ENCODE data around the gene CTNNBIP1. TPM values are rescaled to one million over a fixed set of nuclear protein-coding genes. Genes with fewer than 3 reads are reported as not detected.

CTNNBIP1 gene
- 7.8 to 12.9 TPM (median 12.0 TPM) in 5 replicates for total RNA-seq (2022; extraction: Qiagen RNA extraction)

GRCh38 chr1:9910076-9910422 lies at the start of gene CTNNBIP1:
Gene CTNNBIP1, minus strand, starts transcription at chr1:9910269. Its CDS starts 38,205 bp downstream, at chr1:9872064.

GRCh38 chr1:9942939-9943788 lies 33.1 kb upstream of the CTNNBIP1 start, which contains the start of the genes LZIC and NMNAT1:
Gene LZIC, minus strand, starts transcription at chr1:9943391. Its CDS starts 6,772 bp downstream, at chr1:9936619.
Gene NMNAT1, plus strand, starts transcription at chr1:9943475. Its CDS starts 28,599 bp downstream, at chr1:9972074.

DNA sequence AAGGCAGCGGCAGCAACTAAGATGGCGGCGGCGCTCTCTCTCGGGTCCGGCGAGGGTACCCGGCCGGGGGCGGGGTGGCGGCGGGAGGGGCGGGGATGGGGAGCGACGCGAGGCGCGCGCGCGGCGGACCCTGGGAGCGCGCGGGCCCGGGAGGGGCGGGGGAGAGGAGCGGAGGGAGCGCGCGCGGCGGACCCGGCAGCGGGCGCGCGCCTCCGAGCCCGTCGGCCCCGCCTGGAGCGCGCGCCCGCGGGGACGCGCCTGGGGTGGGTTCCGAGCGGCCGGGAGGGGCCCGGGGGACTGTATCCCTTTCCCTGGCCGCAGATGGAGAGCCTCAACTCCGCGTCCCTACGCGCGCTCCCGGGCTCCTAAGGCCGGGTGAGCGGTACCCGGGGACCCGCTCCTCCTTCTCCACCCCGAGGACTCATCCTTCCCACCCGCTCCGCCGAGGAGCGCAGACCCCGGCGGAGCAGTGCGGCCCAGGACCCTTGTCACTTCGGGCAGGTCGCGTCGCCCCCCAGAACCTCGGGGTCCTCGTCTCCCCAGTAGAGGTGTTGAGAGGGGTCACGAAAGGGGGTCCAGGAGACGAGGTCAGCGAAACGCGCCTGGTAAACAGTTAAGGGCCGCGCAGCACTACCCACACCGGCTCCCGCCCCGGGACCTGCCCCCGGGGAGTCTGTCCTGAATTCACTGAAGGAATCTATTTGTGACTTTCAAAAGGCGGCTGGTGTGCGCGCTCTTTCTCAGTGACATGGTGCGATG lies 85.9 kb downstream of the CTNNBIP1 start, which contains the start of gene CLSTN1:
CLSTN1 (minus strand) TSS at position 23 of the 759 bp plus-strand sequence. CDS start 232 bp downstream, outside the sequence.

Other genes with a start within 250 kb of the CTNNBIP1 start
- 55.1 to 65.1 TPM (median 61.4 TPM) in 5 replicates for gene CLSTN1, start 86.3 kb downstream of the CTNNBIP1 start, total RNA-seq (2022; extraction: Qiagen RNA extraction)
- 17.7 to 23.9 TPM (median 20.1 TPM) in 5 replicates for gene LZIC, start 33.1 kb upstream of the CTNNBIP1 start, total RNA-seq (2022; extraction: Qiagen RNA extraction)
- gene NMNAT1, start 33.2 kb upstream of the CTNNBIP1 start, total RNA-seq (2022; extraction: Qiagen RNA extraction): 2.0 to 2.7 TPM (median 2.3 TPM) in 5 replicates
- 4.7 to 7.7 TPM (median 6.5 TPM) in 5 replicates for gene RBP7, start 87.0 kb upstream of the CTNNBIP1 start, total RNA-seq (2022; extraction: Qiagen RNA extraction)
- 11.3 to 14.5 TPM (median 12.7 TPM) in 5 replicates for gene UBE4B, start 122.7 kb upstream of the CTNNBIP1 start, total RNA-seq (2022; extraction: Qiagen RNA extraction)

Measured in A549 treated with Mapracorat at 1 μM for 4 hours (cell line).